ENCODE results near the gene ZNF816.
A peak's percentile ranks its signal among the peaks of the same experiment; 100 is the strongest.
"Not testable (repeated sequence)": the region's sequence is repeated elsewhere in the genome, so short reads cannot be mapped to it uniquely, and the experiment has no call there.

Gene ZNF816

DNA sequence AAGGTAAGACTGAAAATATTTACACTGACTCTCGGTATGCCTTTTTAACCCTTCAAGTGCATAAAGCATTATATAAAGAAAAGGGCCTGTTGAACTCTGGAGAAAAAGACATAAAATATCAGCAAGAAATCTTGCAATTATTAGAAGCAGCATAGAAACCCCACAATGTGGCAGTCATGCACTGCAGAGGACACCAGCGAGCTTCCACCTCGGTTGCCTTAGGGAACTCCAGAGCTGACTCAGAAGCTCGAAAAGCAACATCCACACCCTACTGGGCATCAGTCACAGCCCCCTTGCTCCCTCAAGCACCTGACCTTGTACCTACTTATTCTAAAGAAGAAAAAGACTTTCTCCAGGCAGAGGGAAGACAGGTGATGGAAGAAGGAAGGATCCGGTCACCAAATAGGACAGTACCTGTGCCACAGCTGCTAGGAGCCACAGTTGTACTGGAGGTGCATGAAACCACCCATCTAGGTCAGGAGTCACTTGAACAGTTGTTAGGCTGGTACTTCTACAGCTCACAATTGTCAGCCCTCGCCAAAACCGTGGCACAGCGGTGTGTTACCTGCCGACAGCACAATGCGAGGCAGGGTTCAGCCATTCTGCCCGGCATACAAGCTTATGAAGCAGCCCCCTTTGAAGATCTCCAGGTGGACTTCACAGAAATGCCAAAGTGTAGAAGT, 2.9 kb downstream of the ZNF816 start:
- DNase-seq = no peak

- DNase-seq = no peak
These were observed 5.1 kb downstream of the ZNF816 start for GRCh38 chr19:52957591-52957990.

GRCh38 chr19:52956917-52957316, 5.8 kb downstream of the ZNF816 start:
- DNase-seq = no peak

DNA sequence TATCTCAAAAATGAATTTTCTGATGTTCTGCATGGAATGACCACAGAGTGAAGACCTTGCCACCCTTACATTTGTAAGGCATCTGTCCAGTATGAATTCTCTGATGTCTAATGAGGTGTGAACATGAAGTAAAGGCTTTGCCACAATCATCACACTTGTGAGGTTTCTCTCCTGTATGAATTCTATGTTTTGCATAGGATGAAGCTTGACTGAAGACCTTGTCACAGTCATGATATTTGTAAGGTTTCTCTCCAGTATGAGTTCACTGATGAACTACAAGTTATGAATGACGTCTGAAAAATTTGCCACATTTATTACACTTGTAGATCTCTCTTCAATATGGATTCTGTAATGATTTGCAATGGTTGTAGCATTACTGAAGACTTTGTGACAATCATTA, 13.3 kb downstream of the ZNF816 start:
- DNase-seq = no peak

GRCh38 chr19:52948025-52948770, 14.5 kb downstream of the ZNF816 start:
- no peak for DNase-seq

DNA sequence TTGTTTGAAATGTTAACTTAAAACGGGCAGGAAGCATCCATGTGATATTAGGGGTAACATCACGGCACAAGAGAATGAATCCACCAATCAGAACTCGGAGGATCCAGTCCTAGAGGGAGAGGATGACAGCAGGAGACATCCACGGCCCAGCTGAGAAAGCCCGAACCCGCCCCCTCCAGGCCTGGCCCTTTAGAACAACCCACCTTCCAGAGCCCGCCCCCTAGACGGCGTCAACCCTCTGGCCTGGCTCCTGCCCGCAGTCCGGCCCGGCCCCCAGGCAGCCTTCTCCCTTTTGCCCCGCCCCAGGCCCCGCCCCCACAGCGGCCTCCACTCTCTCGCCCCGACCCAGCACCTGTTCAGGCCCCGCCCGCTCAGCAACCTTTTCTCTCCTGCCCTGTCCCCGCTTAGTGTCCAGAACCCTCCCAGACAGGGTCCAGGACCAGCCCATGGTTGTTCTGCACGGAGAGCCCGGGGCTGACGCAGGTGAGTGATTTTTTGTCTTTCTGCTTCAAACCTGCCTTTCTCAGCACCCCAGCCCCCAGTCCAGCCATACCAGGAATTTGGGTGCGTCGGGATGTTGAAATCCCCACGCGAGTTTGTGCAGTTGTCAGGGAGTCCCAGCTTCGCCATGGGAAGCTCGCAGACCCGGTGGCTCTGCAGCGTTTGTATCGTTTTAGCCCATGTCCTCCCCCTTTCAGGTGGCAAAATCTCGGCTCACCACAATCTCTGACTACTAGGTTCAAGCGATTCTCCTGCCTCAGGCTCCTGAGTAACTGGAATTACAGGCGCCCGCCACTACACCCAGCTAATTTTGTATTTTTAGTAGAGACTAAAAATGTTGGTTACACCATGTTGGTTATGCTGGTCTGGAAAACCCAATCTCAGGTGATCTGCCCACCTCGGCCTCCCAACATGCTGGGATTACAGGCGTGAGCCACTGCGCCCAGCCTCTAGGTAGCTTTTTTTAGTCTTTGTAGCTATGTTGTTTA, 16.1 kb downstream of the ZNF816 start:
- peak; percentile 77 for DNase-seq

GRCh38 chr19:52945652-52946321, 16.9 kb downstream of the ZNF816 start:
- no peak for DNase-seq

DNA sequence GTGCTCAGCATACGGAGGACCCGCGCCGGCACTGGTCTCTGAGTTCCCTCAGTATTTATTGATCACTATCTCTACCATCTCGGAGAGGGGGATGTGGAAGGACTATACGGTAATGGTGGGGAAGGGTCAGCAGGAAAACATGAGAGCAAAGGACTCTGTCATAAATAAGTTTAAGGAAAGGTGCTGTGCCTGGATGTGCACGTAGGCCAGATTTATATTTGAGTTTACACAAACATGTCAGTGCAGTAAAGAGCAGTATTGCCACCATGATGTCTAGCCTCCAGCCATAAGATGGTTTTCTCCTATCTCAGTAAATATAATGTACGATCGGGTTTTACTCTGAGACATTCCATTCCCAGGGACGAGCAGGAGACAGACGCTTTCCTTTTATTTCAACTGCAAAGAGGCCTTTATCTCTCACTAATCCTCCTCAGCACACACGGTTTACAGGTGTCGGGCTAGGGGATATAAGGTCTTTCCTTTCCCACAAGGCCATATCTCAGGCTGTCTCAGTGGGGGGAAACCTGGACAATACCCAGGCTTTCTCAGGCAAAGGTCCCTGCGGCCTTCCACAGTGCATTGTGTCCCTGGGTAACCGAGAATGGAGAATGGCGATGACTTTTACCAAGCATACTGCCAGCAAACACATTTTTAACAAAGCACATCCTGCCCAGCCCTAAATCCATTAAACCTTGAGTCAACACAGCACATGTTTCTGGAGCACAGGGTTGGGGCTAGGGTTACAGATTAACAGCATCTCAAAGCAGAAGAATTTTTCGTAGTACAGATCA, 17.8 kb downstream of the ZNF816 start:
- not testable (repeated sequence) for DNase-seq

GRCh38 chr19:52943884-52944643, 18.6 kb downstream of the ZNF816 start:
- DNase-seq = no peak

DNA sequence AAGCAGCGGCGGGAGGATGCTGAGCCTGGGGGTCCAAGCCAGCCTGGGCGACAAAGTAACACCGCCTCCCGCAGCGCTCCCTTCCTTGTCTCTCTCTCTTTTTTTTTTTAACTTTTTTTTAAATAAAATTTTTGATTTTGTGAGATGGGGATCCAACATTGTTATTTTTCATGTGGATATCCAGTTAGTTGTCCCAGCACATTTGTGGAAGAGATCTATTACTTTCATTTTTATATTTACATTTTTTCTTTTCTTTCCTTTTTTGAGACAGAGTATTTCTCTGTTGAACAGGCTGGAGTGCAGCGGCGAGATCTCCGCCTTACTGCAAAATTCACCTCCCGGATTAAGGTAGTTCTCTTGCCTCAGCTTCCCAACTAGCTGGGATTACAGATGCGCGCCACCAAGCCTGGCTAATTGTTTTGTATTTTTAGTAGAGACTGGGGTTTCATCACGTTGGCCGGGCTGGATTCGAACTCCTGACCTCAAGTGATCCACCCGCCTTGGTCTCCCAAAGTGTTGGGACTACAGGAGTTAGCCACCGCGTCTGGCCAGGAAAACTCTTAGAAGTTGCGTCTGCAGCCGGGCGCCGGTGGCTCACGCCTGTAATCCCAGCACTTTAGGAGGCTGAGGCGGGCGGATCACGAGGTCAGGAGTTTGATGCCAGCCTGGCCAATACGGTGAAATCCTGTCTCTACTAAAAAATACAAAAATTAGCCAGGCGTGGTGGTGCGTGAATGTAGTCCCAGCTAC, 19.4 kb downstream of the ZNF816 start:
- no peak for DNase-seq

DNA sequence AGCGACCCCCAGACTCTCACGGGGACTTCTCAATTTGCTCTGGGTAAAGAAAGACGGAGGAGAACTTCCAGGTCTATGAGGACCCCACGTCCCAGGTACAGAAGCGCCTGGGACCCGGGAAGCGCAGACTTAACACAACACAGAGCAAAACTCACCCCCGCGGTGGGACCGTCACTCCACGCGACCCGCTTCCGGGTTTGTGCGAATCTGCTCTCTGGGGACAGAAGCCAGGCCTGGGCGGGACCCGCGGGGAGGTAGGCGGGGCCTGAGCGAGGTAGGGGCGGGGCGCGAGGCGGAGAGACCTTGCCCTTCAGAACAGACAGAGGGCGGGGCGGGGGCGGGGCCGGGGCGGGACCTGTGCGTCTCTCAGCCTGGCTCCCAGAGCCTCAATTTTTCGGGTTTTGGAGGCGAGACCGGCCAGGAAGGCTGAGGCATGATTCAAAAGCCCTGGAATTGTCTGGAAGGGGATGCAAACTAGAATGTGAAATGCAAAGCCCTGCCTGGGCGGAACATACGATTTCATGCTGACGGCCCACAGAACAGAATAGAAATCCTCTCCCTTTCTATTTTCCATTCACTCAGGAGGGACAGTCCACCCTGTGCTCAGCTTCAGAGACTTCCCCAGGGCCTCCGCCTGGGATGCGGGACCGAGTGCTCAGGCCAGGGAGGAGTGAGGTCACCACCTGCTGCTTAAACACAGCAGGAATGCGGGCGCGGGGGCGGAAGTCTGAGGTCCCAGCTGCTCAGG, 20.1 kb downstream of the ZNF816 start:
- DNase-seq = peak; percentile 72

- no peak for DNase-seq
These were observed 20.7 kb downstream of the ZNF816 start for GRCh38 chr19:52941941-52942385.

DNA sequence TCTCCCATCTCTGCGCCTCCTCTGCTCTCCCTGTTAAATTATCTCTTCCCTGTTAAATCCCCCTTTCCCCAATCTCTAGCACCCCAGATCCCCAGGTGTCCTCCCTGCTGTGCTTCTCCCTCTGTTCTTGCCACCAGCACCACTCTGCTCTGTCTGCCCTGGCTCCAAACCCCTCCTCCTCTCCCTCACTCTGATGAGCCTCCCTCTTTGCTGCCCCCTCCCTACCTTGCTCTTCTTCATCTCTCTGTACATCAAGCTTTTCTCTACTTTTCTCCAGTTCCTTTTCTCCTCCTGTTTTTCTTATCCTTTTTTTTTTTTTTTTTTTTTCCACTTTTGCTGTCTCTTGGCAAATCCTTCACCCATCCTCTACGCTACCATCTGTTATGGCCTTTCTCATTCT, 21.2 kb downstream of the ZNF816 start:
- DNase-seq = not testable (repeated sequence)

GRCh38 chr19:52940905-52941304, 21.8 kb downstream of the ZNF816 start:
- DNase-seq = not testable (repeated sequence)

DNA sequence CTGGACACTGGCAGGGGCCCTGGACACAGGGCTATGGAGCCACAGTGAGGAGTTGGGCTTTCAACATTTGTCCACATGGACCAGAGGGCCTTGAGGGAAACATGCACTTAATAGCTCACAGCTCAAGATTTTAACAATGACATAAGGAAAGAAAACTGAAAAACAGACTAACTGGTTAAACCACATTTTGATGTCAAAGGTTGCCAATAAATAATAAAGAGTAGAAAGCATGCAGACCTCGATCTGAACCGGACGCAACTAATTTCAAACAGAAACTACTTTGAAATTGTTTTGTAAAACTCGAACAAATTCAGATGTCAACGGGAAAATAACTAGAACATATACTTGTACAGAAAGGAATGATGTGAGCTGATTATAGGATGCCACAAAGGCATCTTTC, 23.9 kb downstream of the ZNF816 start:
- DNase-seq = no peak

DNA sequence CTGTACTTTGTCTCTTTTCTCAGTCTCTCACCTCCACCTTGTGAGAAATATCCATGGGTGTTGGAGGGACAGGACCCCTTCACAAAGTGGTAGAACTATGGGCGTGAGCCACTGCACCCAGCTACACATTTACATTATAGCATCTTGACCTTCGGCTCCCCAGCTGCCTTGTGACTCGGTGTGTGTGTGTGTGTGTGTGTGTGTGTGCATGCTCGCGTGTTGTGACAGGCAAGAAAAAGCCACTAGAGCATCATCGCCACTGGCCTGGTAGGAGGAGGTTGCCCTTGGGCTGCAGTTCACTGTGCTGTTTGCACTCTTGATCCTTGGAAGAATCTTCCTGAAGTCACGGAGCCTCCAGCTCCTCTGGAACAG, 25.7 kb downstream of the ZNF816 start:
- no peak for DNase-seq

DNA sequence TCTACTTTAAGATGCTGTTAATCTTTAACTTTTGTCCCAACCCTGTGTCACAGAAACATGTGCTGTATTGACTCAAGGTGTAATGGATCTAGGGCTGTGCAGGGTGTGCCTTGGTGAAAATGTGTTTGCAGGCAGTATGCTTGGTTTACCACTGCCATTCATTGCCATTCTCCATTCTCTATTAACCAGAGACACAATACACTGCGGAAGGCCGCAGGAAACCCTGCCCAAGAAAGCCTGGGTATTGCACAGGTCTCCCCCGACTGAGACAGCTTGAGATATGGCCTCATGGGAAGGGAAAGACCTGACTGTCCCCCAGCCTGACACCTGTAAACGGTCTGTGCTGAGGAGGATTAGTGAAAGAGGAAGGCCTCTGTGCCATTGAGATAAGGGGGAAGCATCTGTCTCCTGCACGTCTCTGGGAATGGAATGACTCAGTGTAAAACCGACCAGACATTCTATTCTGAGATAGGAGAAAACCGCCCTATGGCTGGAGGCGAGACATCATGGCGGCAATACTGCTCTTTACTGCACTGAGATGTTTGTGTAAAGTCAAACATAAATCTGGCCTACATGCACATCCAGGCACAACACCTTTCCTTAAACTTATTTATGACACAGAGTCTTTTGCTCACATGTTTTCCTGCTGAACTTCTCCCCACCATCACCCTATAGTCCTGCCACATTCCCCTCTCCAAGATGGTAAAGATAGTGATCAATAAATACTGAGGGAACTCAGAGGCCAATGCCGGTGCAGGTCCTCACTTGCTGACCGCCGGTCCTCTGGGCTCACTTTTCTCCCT, 26.3 kb downstream of the ZNF816 start:
- DNase-seq = no peak

GRCh38 chr19:52935434-52935833, 27.2 kb downstream of the ZNF816 start:
- DNase-seq = no peak

DNA sequence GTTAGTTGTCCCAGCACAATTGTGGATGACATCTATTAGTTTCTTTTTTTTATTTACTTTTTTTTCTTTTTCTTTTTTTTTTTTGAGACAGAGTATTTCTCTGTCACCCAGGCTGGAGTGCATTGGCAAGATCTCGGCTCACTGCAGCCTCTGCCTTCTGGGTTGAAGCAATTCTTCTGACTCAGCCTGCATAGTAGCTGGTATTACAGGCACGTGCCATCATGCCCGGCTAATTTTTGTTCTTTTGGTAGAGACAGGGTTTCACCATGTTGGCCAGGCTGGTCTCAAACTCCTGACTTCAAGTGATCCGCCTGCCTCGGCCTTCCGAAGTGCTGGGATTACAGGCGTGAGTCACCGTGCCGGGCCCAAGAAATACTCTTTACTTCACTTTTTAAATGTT, 38.0 kb downstream of the ZNF816 start:
- not testable (repeated sequence) for DNase-seq

Measured in NCI-H526 treated with DMSO at 0.1 percent for 48 hours (cell line).